Measurements from ENCODE around the gene NKX2-1.
"Not testable (repeated sequence)": the region's sequence is repeated elsewhere in the genome, so short reads cannot be mapped to it uniquely, and the experiment has no call there.

The NKX2-1 gene

DNA sequence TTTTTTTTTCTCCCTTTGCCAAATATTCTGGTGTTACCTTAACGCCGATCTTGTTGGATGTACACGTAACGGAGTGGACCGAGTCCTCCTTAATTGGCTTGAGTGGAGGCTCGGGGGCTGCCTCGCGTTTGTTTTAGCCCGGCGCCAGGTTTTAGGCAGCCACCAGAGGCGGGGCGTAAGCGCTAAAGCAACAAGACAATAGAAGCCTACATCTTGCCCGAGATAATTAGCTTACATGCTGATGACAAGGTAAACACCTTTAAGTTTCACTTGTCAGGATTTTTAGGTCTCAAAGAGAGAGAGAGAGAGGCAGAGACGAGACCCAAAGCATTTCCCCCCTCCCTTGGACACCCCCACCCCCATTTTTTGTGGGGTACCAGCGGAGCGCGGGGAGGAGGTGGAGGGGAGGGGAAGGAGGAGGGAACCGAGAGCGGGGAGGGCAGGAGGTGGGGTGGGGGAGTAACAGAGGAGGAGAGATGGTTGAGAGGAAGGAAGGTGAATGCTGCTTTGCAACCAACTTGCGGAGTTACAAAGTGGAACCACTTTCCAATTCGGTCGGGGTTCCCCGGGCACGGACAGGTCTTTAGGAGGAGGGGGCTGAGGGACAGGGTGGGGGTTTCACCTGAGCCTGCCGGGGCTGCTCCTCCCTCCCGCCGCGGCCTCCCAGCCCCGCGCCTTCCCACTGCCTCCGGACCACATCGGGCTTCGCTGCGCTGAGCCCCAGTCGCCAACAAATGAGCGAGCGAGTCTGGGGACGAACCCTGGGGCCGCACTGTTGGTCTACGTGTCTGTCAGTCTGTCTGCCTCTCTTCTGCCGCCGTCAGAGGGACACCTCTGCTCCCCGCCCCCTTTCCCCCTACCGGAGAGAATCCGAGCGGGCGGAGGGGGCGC lies at the start of gene NKX2-1:
TSS of gene NKX2-1 (minus strand) at position 802 of the 891 bp plus-strand sequence. CDS start at position 699, 103 bp downstream.
- DNase-seq: no peak

DNA sequence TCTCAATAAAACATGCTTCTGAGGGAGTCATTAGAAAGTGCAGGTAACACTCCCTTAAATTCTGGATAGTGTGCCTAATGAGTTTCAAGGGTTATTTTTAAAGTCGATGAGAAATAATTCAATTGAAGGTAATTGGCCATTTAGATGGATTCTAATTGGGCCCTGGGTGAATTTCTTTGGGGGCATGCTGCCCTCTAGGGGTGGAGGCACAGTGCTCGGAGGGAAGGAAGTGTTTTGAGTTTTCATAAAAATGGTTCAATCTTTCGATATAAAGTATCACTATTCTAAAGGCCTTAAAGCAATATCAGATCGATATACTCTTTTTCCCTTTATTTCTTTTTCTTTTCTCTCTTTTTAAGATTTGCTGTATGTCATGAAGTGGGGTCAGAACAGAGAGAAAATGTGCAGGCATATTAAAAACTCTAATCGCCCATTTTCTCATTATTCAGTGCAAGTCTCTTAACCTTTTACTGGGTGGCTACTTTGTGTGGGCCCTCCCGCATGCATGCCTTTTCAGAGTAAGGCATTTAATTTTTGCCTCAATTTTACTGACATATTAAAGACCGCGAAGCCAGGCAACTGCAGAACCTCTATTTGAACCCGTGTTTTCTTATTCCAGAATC lies 36.9 kb upstream of the NKX2-1 start:
- DNase-seq: no peak

DNA sequence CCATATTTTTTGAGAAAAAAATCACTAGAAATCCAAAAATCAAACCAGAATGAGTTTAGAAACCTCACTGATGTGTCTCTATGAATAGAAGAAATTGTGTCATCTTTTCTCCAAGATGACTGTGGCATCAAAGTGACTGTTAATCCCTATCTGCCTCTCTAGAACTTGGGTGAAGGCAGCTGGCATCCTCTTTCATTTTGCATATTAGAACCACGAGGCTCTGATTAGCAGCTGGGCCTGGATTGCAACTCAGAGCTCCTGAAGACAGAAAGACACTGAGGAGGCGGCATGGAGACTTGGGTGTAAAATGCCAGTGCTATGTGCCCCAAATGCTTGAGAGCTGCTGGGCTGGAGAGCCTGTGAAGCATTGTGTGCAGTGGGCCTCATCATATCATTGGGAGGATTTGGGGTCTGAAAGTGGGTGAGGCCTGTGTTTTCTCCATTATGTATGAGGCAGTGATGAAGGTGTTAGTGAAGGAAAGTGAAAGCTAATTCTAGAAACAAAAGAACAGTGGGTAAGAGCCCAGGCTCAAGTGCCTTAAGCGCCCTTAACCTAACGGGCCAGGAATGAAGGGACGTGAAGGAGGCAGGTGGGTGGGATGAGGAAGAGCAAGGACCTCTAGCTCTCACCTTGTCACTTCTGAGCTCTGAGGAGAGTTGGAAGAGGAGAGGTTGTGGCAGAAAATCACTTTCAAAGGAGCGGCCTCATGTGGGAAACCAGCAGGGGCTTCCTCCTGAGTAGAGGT lies 36.1 kb upstream of the NKX2-1 start:
- DNase-seq: no peak

DNA sequence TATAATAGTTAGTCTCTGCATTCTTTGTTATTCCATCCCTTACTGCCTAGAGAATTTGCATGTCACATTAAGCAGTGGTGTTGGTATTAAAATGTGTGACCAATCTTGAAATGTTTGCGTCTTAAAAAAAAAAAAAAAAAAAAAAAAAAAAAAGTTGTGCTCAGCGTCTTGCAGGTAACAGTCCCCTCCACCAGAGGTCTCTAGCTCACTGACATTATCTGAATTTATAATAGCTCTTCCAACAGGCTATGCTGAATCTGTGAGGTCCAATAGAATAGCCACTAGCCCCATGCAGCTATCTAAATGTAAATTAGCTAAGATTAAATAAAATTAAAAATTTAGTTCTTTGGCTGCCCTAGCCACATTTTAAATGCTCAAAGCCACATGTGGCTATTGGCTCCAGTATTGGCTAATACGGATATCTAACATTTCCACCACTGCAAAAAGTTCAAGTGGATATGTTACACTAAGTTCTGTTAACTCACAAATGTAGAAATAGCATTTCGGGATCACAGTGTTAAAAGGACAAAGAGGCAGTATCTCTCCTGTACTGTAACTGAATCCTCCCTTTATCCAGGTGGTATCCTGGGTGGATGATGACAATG lies 33.7 kb upstream of the NKX2-1 start:
- DNase-seq: no peak

DNA sequence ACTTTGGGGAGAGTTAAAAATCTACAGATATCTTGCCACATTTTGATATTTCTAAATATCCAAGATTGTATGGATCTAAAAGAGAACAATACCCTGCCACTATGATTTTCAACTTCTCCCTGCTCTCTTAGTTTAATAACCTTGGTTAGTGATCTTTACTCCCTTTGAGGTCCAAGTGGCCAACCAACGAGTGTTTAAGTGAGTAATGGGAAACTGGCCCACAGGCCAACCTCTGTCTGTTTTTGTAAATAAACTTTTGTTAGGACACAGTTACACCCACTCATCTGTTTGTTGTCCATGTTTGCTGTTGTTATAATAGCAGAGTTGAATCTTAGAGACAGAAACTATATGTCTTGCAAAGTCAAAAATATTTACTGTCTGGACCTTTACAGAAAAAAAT lies 30.9 kb upstream of the NKX2-1 start:
- no peak for DNase-seq

DNA sequence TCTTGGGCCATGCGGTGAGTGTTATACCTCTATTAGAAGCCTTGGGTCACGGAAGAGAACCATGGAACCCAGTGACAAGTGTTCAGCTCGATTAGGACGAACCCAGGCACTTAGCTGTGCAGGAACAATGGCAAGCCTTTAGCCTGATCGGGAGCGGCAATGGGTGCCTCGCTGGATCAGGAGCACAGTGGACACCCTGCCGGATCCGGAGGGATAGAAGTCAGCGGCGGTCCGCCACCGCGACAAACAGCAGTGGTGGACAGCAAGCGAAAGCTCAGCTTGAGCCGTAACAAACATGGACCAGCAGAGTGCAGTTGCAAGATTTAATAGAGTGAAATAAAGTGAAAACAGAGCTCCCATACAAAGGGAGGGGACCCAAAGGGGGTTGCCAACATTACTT lies 24.2 kb upstream of the NKX2-1 start:
- DNase-seq: not testable (repeated sequence)

DNA sequence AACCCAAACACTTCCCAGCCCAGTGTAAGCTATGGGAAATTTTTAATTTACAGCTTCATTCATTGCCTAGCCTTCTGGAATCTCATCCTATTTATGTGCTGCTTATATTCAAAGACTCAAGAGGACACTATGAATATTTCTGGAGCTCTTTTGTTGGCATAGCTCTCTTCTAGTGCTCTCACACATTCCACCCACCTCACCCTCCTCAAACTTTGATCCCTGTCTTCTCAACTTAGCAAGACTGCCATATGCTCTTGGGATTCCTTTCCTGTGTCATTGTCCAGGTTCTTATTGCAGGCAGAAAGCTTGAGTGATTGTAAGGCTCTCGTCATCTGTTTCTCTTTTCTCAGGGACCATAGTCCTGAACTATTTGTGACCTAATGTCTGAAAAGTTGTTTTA lies 18.0 kb upstream of the NKX2-1 start:
- no peak for DNase-seq

DNA sequence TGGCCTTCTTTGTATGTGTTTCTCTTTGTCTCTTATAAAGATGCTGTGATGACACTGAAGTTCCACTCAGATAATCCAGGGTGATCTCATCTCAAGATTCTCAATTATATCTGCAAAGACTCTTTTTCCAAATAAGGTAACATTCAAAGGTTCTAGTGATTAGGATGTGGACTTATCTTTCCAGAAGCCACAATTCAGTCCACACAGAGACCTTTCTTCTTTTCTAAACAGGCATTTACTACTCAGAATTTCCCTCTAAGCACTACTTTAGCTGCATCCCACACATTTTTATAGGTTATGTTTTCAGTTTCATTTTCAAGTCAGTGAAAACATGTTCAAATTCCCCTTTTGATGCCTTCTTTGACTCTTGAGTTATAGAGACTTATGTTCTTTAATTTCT lies 9.0 kb upstream of the NKX2-1 start:
- DNase-seq: no peak

DNA sequence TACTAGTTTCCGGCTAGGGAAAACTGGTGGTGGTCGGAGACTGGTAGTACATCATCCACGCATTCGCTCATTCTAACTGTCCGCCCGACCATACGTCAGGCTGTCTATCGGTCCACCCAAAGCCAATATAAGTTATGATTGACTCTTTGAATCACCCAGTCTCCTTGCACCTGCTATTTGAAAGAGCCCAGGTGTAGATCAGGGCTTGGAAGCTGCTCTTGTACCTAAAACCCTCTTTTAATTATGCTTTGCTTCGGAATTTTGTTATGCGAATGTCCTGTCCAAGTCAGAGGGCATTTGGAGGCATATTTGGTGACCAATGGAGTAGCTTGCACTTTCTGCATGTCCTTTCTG lies 5.7 kb upstream of the NKX2-1 start:
- no peak for DNase-seq

DNA sequence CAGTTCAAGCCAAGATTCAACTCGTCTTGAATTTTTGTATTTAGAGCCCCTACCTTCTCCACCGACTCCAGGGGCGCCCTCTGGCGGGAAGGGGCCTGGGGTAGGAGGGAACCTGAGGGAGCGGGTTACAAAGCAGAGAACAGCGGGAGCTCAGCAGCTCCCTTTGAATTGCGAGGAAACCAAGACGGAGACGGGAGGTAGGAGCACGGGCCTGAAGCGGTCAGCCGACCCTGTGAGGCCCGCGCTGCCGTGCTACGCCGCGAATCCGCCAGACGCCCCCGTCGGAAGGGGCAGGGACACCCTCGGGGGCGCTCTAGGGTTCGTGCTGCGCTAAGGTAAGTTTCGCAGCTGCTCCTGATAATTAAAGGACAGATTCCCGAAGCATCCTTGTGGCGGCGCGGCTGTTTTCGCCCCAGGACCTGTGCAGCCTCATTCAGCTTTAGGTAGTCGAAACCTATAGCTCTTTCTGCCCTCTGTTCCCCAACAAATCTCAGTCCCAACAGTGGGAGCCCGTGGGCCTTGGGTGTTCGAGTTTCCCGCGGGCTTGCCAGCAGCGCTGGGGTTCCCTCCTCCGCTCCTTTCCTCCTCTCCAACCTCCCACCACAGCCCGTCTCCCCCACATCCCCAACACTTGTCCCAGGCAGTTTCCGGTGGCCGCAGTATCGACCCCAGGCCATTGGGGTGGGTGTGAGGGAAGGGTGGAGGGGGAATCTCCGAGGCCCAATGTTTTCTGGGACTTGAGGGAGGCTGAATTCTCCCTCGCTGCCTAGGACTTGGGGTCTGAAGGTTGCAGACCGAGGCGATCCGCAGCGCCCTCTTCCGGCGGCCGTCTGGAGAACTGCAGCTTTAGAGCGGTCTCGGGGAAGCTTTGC lies 5.1 kb upstream of the NKX2-1 start:
- DNase-seq: no peak

DNA sequence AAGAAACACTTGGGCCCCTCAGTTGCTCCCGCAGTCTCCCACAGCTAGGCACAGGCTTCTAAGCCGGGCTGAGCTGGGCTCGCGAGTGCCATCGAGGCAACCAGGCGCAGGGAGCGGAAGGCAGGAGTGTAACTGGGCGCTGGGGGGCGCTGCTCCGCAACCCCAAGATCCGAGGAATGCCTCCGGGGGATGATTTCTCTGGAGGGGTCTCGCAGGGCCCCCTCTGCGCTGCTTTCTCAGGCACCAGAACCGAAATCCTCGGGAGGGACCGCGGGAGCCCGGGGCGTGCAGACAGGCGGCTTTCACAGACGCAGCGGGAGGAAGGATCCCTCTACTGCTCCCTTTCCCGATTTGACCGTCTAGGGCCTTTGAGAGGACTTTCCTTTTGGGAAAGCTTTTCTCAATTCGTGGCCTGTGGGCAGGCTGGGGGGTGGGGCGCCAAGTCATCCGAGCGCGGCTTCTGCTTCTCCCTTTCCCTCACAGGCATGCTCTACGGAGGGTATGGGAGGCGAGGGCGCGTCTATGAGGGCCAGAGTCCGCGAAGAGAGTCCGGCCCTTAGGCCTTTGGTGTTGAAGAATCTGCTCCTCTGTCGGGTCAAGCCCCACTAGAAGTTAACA lies 4.3 kb upstream of the NKX2-1 start:
- no peak for DNase-seq

DNA sequence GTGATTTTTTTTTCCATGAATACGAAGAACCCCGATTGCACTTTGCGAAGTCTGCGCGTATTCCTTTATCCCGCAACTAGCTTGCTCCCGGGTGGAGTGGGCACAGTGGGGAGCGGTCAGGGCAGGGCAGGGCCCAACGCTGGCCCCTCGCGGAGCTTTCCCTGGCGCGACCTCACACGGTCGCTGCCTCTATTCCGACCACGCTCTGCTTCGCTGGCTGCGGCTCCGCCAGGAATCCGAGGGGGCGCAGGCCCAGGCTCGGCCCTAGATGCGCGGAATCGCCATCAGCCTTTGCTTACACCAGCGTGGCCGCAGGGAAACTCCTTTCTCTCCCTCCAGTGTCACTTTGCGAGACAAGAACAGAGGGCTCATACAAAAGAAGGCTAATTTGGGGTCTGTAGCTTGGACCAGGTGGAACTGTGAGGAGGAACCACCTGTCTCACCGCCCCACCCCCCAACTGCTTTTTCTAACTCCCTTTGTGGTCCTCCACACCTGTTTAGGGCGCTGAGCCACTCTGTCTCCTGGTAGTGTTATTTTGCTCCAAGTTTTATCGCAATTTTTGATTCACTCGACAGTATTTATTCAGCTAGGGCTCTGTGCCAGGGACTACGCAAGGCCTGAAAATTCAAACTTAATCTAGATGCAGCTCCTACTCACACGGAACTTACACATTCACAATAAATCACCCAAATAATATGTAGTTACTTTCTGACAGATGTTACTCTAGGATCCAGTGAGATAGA lies 3.1 kb upstream of the NKX2-1 start:
- no peak for DNase-seq

DNA sequence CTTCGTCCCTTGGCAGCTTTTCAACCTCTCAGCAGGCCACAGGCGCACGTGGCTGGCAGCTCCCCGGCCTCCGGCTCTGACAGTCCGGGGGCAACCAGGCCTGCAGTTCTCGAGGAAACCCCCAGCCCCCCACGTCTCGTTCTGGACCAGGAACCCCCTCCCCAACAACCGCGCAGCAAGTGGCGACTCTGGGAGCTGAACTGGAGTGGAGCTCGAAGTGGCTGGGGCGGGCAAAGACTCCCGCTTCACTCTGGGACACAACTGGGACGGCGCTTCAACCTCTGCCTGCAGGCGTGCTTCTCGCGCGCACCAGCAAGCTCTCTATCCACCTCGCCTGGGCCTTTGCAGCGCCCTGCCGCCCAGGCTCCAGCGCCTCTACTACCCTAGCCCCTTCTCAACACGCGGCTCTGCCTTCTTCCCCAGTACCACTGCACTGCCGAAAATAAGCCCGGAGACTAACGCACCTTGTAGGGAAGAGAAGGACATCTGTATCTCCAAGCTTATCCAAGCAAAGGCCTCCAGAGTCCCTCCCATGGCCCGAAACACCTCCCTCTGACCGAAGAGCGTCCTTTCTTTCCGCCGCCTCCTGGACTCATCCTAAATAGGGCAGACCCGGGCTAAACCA lies 2.4 kb upstream of the NKX2-1 start:
- no peak for DNase-seq

DNA sequence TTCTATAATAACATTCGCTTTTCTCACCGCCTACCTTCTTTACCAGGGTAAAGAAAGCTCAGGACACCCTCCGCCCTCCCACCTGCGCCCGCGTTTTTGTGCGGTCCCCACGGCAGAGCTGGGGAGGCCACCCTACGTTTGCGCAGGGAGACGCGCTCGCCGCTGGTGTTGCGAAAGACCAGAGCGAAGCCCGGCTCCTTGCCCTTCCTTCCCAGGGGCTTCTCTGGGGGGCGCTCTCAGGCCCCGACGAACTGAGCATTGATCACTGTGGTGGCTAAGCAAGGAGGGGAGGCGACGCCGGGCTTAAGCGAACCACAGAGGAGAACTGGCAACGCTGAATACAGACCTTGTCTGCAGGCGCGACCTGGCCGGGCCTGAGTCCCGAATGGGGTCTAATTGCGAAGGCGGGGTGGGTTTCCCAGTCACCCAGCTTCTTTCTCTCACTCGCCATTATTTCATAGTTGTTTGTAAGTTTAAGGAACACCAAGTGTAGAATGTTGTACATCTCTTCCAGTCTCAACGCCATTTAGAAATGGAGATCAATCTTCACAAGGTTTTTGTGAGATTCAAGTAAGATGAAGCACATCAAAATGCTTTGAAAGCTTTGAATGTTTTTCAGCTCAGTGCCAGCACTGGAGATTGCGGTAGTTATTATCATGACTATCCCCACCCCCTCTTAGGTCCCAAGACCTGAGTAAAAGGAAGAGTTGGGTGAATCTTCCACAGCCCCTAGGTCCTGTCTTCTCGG lies 1.7 kb upstream of the NKX2-1 start:
- DNase-seq: no peak

DNA sequence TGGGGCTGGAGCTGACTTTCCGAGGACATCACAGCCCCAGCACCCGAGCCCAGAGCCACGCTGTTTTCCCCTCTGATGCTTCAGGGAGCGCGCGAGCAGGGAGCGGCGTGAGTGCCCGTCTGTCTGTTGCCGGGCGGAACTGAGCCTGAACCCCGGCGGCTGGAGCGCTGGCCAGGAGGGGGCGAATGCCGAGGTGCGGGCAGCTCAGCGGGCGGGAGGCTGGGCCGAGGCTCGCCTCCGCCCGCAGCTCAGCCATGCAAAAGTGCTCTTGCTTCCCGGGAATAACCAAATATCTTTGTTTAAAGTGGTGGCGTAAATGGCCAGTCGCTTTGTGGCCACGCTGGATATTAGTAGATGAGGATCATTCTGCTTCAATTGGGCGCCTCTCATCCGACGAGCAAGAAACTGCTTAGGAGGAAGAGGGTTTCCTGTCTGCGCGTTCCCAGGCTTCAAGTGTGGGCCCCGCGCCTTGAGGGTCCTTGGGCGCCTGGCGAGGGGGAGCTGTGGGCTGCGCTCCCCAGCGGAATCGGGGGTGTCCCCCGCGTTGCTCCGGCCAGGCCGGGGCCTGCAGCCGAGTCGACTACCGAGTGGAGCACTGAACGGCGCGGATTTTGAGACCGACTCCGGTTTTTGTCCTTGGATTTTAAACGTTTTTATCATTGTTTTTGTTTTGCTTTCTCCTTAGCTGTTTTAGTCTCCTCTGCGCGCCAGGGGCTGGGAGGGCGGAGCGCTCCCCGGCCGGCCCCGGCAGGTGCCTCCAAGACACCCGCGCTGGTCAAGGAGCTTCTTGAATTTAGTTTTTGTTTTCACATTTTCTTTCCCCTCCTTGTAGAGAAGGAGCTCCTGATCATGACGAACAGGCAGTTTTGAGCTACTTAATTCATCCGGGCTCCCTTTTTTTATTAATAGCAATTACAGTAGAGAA lies 831 bp upstream of the NKX2-1 start:
- no peak for DNase-seq

DNA sequence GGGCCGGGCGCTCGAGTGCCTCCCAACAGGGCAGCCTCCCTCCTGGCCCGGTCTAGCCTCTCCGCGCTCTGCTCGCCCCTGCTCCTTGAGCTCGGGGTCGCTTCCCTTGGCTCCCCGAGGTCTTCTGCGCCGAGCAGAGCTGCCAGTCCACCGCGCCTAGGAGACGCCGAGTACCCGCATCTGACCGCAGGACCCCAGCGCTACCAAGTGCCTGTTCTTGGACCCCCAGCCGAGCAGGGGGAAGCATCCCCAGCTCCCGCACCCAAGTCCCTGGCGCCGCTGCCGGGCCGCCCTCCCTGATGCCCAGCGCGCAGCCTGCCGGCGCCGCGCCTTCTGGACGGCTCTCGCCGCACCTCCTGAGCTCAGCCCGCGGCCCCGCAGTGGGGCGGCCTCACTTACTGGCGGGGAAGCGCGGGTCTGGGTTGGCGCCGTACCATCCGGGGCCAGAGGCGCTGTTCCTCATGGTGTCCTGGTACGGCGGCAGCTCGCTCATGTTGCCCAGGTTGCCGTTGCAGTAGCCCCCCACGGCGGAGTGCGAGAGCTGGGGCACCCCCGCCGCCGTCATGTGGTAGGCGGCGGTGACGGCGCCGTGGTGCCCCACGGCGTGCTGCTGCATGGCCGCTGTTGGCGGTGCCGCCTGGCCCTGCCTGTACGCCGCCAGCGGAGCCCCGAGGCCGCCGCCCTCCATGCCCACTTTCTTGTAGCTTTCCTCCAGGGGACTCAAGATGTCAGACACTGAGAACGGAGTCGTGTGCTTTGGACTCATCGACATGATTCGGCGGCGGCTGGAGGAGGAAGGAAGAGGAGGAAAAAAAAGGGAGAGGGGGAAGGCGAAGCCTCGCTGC lies 1.2 kb downstream of the NKX2-1 start:
- DNase-seq: no peak

DNA sequence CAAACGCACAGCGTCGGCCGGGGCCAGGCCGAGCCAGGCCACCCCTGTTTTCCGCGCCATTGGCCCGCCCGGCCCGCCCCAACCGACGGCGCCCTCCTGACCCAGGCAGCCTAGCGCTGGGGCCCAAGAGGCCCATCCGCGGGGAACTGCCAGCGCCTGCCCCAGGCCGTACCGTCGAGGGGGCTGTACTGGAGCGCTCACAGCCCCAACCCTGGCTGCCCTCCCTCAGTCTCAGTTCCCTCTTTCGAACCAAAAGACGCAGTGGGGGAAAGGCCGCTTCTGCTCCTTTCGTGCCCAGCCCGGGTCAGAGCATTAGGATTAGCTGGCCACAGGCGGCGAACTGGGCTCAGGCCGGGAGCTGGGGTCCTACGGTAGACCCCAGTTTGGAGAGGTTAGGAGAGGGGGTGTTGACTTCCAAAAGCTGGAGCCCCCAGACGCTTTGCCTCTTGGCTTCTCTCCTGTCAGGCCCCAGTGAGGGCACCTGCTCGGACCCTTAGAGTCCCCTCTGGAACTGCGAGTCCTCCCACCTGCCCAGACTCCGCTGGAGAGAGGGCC lies 1.9 kb downstream of the NKX2-1 start:
- DNase-seq: no peak

Measured in CD4-positive, alpha-beta T cell treated with Interleukin-6 for 4 hours (primary cell).